H1 (cell line): ENCODE results near the gene METTL9. TPM values are rescaled to one million over a fixed set of nuclear protein-coding genes. Genes with fewer than 3 reads are reported as not detected.

Source experiments
- CTCF ChIA-PET: fragments of 300-600 bp; sonication (Branson Sonifier 250); formaldehyde crosslinking; loops from one replicate; lab custom pipeline; 2021; ENCODE audit not compliant: partially characterized antibody; lab: Charles Lee
- POLR2A ChIA-PET: fragments of 300-600 bp; sonication (Branson Sonifier 250); formaldehyde crosslinking; loops from one replicate; lab custom pipeline; 2021; ENCODE audit warnings: inconsistent platforms; ENCODE audit not compliant: partially characterized antibody; lab: Charles Lee
- DNase-seq, 2 experiments: peaks; one replicate each; pipeline versions ENCODE4 v3.0.0 to v3.0.0-alpha.2; 2010 to 2022; ENCODE audit warnings: low spot score in 2 of 2, low read depth in 1 of 2, mixed read lengths in 1 of 2
- FAIRE-seq: peaks from 2 replicates; lab custom pipeline; 2011; peaks lifted over from hg19 to GRCh38; lab: Jason Lieb, UNC
- H2AFZ ChIP-seq: 2 replicates; pipeline ENCODE4 v1.8.1; 2012; ENCODE audit warnings: low read length, inconsistent platforms
- H2AK5ac ChIP-seq: 2 replicates; pipeline ENCODE4 v1.6.1; 2013; ENCODE audit warnings: low read depth, low read length
- H2BK120ac ChIP-seq: replicated peaks from 2 replicates; pipeline ENCODE3; 2013; ENCODE audit warnings: low read depth, low read length, inconsistent platforms
- H2BK12ac ChIP-seq: 2 replicates; pipeline ENCODE4 v1.6.1; 2013; ENCODE audit warnings: low read depth, low read length
- H2BK15ac ChIP-seq: 2 replicates; pipeline ENCODE4 v1.6.1; 2013; ENCODE audit warnings: low read length
- H2BK20ac ChIP-seq: 2 replicates; pipeline ENCODE4 v1.6.1; 2013; ENCODE audit warnings: low read length
- H2BK5ac ChIP-seq: 2 replicates; pipeline ENCODE4 v1.6.1; 2013; ENCODE audit warnings: low read depth, low read length
- H3K14ac ChIP-seq: 2 replicates; pipeline ENCODE4 v1.6.1; 2013; ENCODE audit warnings: inconsistent platforms; ENCODE audit not compliant: insufficient read length
- H3K18ac ChIP-seq: 2 replicates; pipeline ENCODE4 v1.6.1; 2013; ENCODE audit warnings: low read length; ENCODE audit errors: extremely low read depth
- H3K23ac ChIP-seq: 2 replicates; pipeline ENCODE4 v1.6.1; 2013; ENCODE audit warnings: inconsistent platforms; ENCODE audit not compliant: insufficient read length
- H3K23me2 ChIP-seq: 2 replicates; pipeline ENCODE4 v1.6.1; 2013; ENCODE audit warnings: low read depth, low read length
- H3K27ac ChIP-seq: 2 replicates; pipeline ENCODE4 v1.6.1; 2011; ENCODE audit warnings: low read depth, low read length, inconsistent platforms
- H3K27me3 ChIP-seq, 4 experiments: replicated peaks in 1 of 4; 1 replicate in 1 of 4; 2 replicates in 3 of 4; pipeline versions ENCODE4 v1.6.1 to v1.8.1; 2011 to 2013; ENCODE audit warnings: low read length in 3 of 4, mild to moderate bottlenecking in 3 of 4, inconsistent platforms in 2 of 4, mixed read lengths in 2 of 4, moderate library complexity in 1 of 4; ENCODE audit not compliant: control insufficient read depth in 3 of 4, insufficient read depth in 3 of 4; ENCODE audit errors: extremely low read depth in 1 of 4
- H3K36me3 ChIP-seq, 4 experiments: 2 replicates each; pipeline versions ENCODE4 v1.6.1 to v1.8.1; 2011 to 2013; ENCODE audit warnings: mild to moderate bottlenecking in 4 of 4, low read length in 3 of 4, moderate library complexity in 2 of 4, control low read depth in 1 of 4, inconsistent platforms in 1 of 4; ENCODE audit not compliant: insufficient read depth in 4 of 4, control insufficient read depth in 2 of 4
- H3K4ac ChIP-seq: replicated peaks from 2 replicates; pipeline ENCODE3; 2013; ENCODE audit warnings: low read length, low read depth, mixed read lengths, inconsistent platforms; ENCODE audit not compliant: insufficient read length
- H3K4me1 ChIP-seq, 4 experiments: replicated peaks in 1 of 4; 1 replicate in 1 of 4; 2 replicates in 3 of 4; pipeline versions ENCODE4 v1.6.1 to v1.8.1; 2011 to 2013; ENCODE audit warnings: low read length in 3 of 4, inconsistent platforms in 2 of 4, mixed read lengths in 1 of 4; ENCODE audit not compliant: insufficient read depth in 4 of 4, control insufficient read depth in 3 of 4
- H3K4me2 ChIP-seq, 2 experiments: 2 replicates each; pipeline versions ENCODE4 v1.6.1 to v1.8.1; 2011 to 2013; ENCODE audit warnings: low read depth in 2 of 2, low read length in 2 of 2, control low read depth in 1 of 2, inconsistent platforms in 1 of 2, mild to moderate bottlenecking in 1 of 2; ENCODE audit not compliant: insufficient read depth in 1 of 2
- H3K4me3 ChIP-seq, 4 experiments: fragments of 200-600, 300-600 bp in 1 of 4; sonication (generic), shearing (Covaris generic), sonication (Bioruptor Twin) in 1 of 4; 2 replicates each; pipeline versions ENCODE4 v1.5.1 to v1.8.1; 2011 to 2016; ENCODE audit warnings: low read length in 4 of 4, low read depth in 3 of 4, control low read depth in 2 of 4, inconsistent platforms in 2 of 4, mild to moderate bottlenecking in 2 of 4, mixed read lengths in 1 of 4, moderate library complexity in 1 of 4; ENCODE audit not compliant: insufficient read depth in 2 of 4; ENCODE audit errors: extremely low read depth in 1 of 4
- H3K56ac ChIP-seq: replicated peaks from 2 replicates; pipeline ENCODE3; 2013; ENCODE audit warnings: low read depth, mild to moderate bottlenecking, mixed read lengths, low read length, inconsistent platforms; ENCODE audit not compliant: insufficient read length
- H3K79me1 ChIP-seq: 2 replicates; pipeline ENCODE4 v1.6.1; 2013; ENCODE audit warnings: low read depth, low read length, control low read depth
- H3K79me2 ChIP-seq, 2 experiments: 2 replicates each; pipeline versions ENCODE4 v1.6.1 to v1.8.1; 2012 to 2013; ENCODE audit warnings: low read length in 2 of 2, mild to moderate bottlenecking in 2 of 2, inconsistent platforms in 1 of 2; ENCODE audit not compliant: insufficient read depth in 2 of 2, control insufficient read depth in 1 of 2
- H3K9ac ChIP-seq, 4 experiments: replicated peaks in 1 of 4; 1 replicate in 1 of 4; 2 replicates in 3 of 4; pipeline versions ENCODE4 v1.6.1 to v1.8.1; 2011 to 2013; ENCODE audit warnings: low read depth in 3 of 4, low read length in 3 of 4, control low read depth in 2 of 4, mild to moderate bottlenecking in 2 of 4, moderate library complexity in 2 of 4, inconsistent platforms in 1 of 4; ENCODE audit errors: extremely low read depth in 1 of 4
- H3K9me3 ChIP-seq, 2 experiments: 2 replicates each; pipeline versions ENCODE4 v1.6.1 to v1.8.1; 2012 to 2013; ENCODE audit warnings: mild to moderate bottlenecking in 2 of 2, moderate library complexity in 2 of 2, control low read depth in 1 of 2, inconsistent platforms in 1 of 2, low read depth in 1 of 2, low read length in 1 of 2, mixed read lengths in 1 of 2; ENCODE audit not compliant: insufficient read depth in 2 of 2
- H4K20me1 ChIP-seq, 2 experiments: replicated peaks in 1 of 2; 2 replicates each; pipeline versions ENCODE3 to v1.8.1; 2011 to 2013; ENCODE audit warnings: inconsistent platforms in 2 of 2, low read length in 2 of 2, mild to moderate bottlenecking in 1 of 2; ENCODE audit not compliant: insufficient read depth in 2 of 2, control insufficient read depth in 1 of 2
- H4K5ac ChIP-seq: 2 replicates; pipeline ENCODE4 v1.6.1; 2013; ENCODE audit warnings: low read length, low read depth, mixed read lengths, inconsistent platforms; ENCODE audit not compliant: insufficient read length
- H4K8ac ChIP-seq: 2 replicates; pipeline ENCODE4 v1.8.0; 2013; ENCODE audit warnings: mild to moderate bottlenecking, moderate library complexity, low read length, inconsistent platforms; ENCODE audit not compliant: insufficient read depth; ENCODE audit errors: extremely low read depth
- H4K91ac ChIP-seq: replicated peaks from 2 replicates; pipeline ENCODE3; 2013; ENCODE audit warnings: low read length, mixed read lengths, inconsistent platforms; ENCODE audit not compliant: insufficient read length
- CHD1 ChIP-seq: IDR thresholded peaks from 2 replicates; pipeline ENCODE4 v1.6.1; 2012; ENCODE audit warnings: low read depth, low read length, improper control_type of control experiment
- EGR1 ChIP-seq: IDR thresholded peaks from 2 replicates; pipeline ENCODE4 v1.6.1; 2011; ENCODE audit warnings: low read depth, low read length, borderline replicate concordance
- EZH2 ChIP-seq: fragments of 200-600 bp; sonication (generic); IDR thresholded peaks from 2 replicates; pipeline ENCODE4 v1.7.1; 2012; ENCODE audit warnings: low read depth, mild to moderate bottlenecking, moderate library complexity, low read length, inconsistent platforms; ENCODE audit not compliant: severe bottlenecking
- POLR2A ChIP-seq, 2 experiments: IDR thresholded peaks; 1 replicate in 1 of 2; 2 replicates in 1 of 2; pipeline ENCODE4 v1.6.1; 2011; ENCODE audit warnings: low read depth in 2 of 2, low read length in 2 of 2, mild to moderate bottlenecking in 2 of 2; ENCODE audit errors: control extremely low read depth in 1 of 2
- RAD21 ChIP-seq, 2 experiments: IDR thresholded peaks in 1 of 2; conservative IDR thresholded peaks in 1 of 2; 2 replicates each; pipeline ENCODE4 v1.6.1; 2011; ENCODE audit warnings: low read depth in 2 of 2, low read length in 2 of 2, improper control_type of control experiment in 1 of 2, inconsistent platforms in 1 of 2, mild to moderate bottlenecking in 1 of 2, moderate library complexity in 1 of 2
- RBBP5 ChIP-seq: IDR thresholded peaks from 2 replicates; pipeline ENCODE4 v1.7.1; 2012; ENCODE audit warnings: low read depth, mild to moderate bottlenecking, inconsistent platforms, low read length, moderate library complexity, borderline replicate concordance
- SAP30 ChIP-seq: fragments of 300-600 bp; sonication (generic); IDR thresholded peaks from 2 replicates; pipeline ENCODE4 v1.7.1; 2012; ENCODE audit warnings: low read length, moderate library complexity, mild to moderate bottlenecking, inconsistent platforms; ENCODE audit not compliant: insufficient read depth, insufficient replicate concordance
- TAF7 ChIP-seq: optimal IDR thresholded peaks from 2 replicates; pipeline ENCODE3; 2011; ENCODE audit warnings: low read depth, mild to moderate bottlenecking, inconsistent platforms, low read length, moderate library complexity, borderline replicate concordance
- YY1 ChIP-seq: IDR thresholded peaks from 2 replicates; pipeline ENCODE4 v1.6.1; 2011; ENCODE audit warnings: low read depth, mild to moderate bottlenecking, low read length
- WGBS, 2 experiments: shearing (Covaris generic) in 1 of 2; methylation state at CpG; one replicate each; pipeline versions ENCODE4 v1.1.6 to v1.1.7; 2013 to 2015; ENCODE audit warnings: low lambda C conversion rate in 2 of 2, mixed read lengths in 2 of 2, inconsistent platforms in 1 of 2, low coverage in 1 of 2, missing lambda C conversion rate in 1 of 2; ENCODE audit not compliant: insufficient replicate concordance in 2 of 2, insufficient coverage in 1 of 2, insufficient read length in 1 of 2; ENCODE audit errors: extremely low coverage in 1 of 2, missing lambda C conversion rate in 1 of 2; 5-methylcytosine and 5-hydroxymethylcytosine counted together
- polyA plus RNA-seq, 7 experiments: library from polyadenylated mRNA; depleted of rRNA in 3 of 7; stranded (reverse) in 5 of 7; unstranded in 2 of 7; fragments of >200 nt in 5 of 7; fragments of 200-250 nt in 2 of 7; gene quantifications; 1 replicate in 5 of 7; 2 replicates in 1 of 7; 4 replicates in 1 of 7; pipeline versions ENCODE4 v1.2.1 to v1.2.3, GENCODE V29; 2011 to 2013; ENCODE audit warnings: missing spikeins in 2 of 7, mixed read lengths in 2 of 7
- total RNA-seq: library from RNA; stranded (reverse); fragmentation: NEBNext Ultra II Directional; extraction: Animal tissue kit (Norgen Biotek cat#: 25700); gene quantifications from 2 replicates; pipeline ENCODE4 v1.2.1, GENCODE V29; 2021

METTL9 gene
- total and polyA plus RNA-seq, 2 of the 8 experiments (the other 6 are each of a cell fraction or from before 2014, with no cell fraction given) = 45.4 to 112 TPM

- CTCF ChIA-PET = interaction anchor here (0.7 to 4.5 kb wide), 5 partner anchors 11 to 59 kb away, joined by 3 to 26 read pairs (median 3); no protein-coding TSS in a partner anchor
- POLR2A ChIA-PET = no interaction called here
These were observed 43.5 kb downstream of the METTL9 start for GRCh38 chr16:21642861-21643260.

More at GRCh38 chr16:21642861-21643260, 43.5 kb downstream of the METTL9 start:
- Histone ChIP-seq H3K23me2 (no peaks in the 10 kb centered on the region), H2AK5ac (no peak overlapping the region), H3K4me2 (no peak overlapping the region), H3K27me3 (no peaks in the 10 kb centered on the region), H3K9me3 (no peaks in the 10 kb centered on the region), H3K9ac (no peak overlapping the region), H4K5ac (no peak overlapping the region), H3K4me1 (no peaks in the 10 kb centered on the region), H2BK15ac (no peak overlapping the region), H3K18ac (no peak overlapping the region), H2BK120ac (no peak overlapping the region), H3K79me1 (peaks cover 2% of the 10 kb centered on the region; the same call in 1 of the 2 replicates), H4K20me1 (peaks cover 0 to 3% of the 10 kb centered on the region in 2 experiments), H3K4me3 (no peak overlapping the region), H4K91ac (no peak overlapping the region), H3K27ac (no peak overlapping the region), H2BK5ac (no peak overlapping the region), H3K14ac (no peak overlapping the region), H2BK12ac (no peak overlapping the region), H3K4ac (no peak overlapping the region), H3K23ac (no peak overlapping the region), H3K36me3 (no peaks in the 10 kb centered on the region; a peak in 1 of 8 replicates)
- 90% methylated on average over 7 of the region's 7 CpGs; no CpG with 5 or more reads in 1 of the 2 experiments for WGBS, 2 experiments
- no peak for DNase-seq
- no peak for FAIRE-seq
- no peak for TF ChIP-seq RAD21 (IDR thresholded peaks at IDR 0.05 in 1 of 2, conservative IDR thresholded peaks at IDR 0.05 in 1 of 2; ENCODE audit: low read depth in 2 of 2, low read length in 2 of 2)
- TF ChIP-seq EZH2 = no peak
- no peak for TF ChIP-seq EGR1
- no peak for TF ChIP-seq SAP30
- no peak for TF ChIP-seq TAF7
- TF ChIP-seq POLR2A (IDR thresholded peaks at IDR 0.05; ENCODE audit: control extremely low read depth in 1 of 2, low read depth in 2 of 2, low read length in 2 of 2) = no peak
- TF ChIP-seq RBBP5 = no peak
- TF ChIP-seq CHD1 = no peak
- no peak for TF ChIP-seq YY1
- TF ChIP-seq, all 59 proteins: peak for 0
- Histone ChIP-seq H3K79me2 (peaks cover 0 to 10% of the 10 kb centered on the region in 2 experiments; a peak in 1 of 4 replicates), H3K56ac (no peak overlapping the region), H4K8ac (no peak overlapping the region), H2AFZ (no peak overlapping the region), H2BK20ac (no peak overlapping the region)
